HG03342 (cell line): ENCODE data around the gene GPN2.
A peak's percentile ranks its signal among the peaks of the same experiment; 100 is the strongest.
"Not testable (repeated sequence)": the region's sequence is repeated elsewhere in the genome, so short reads cannot be mapped to it uniquely, and the experiment has no call there.

Experiments used
- ATAC-seq: cut with Tn5 transposase; IDR thresholded peaks from one replicate; pipeline ENCODE4 v1.9.1; 2021; ENCODE audit warnings: mild to moderate bottlenecking, moderate library complexity; ENCODE audit not compliant: unreplicated experiment

The GPN2 gene

GRCh38 chr1:26858891-26859640 is 31.0 kb downstream of the GPN2 start:
- ATAC-seq: no peak

GRCh38 chr1:26858160-26858559 is 31.9 kb downstream of the GPN2 start:
- ATAC-seq: no peak

DNA sequence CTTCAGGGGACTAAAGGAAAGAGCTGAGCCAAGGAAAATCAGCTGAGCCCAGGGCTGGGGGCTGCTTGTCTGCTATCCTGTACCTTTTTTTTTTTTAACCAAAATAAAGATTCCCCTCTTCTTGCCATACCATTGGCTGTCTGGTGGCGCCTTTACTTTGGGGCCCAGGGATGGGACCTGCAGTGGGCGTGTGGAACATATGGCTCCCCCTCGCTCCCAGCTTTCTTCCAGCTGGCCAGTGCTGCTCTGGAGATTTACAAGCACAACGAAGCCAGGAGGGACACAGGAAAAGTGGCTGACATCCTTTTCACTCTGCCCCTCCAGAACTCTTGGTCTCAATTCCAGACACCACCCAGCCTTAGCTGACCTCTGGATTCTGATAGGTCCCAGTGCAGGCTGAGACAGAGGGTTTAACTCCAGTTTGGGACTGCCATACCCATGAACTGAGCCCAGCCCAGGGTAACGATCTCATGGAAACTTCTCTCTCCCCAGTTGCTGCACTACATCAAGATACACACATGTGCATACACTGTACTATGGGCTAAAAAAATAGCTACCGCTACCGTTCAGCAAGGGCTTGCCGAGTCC is 32.5 kb downstream of the GPN2 start:
- no peak for ATAC-seq

- ATAC-seq: no peak
These were observed 33.2 kb downstream of the GPN2 start for GRCh38 chr1:26856604-26857469.

GRCh38 chr1:26856181-26856580 is 33.9 kb downstream of the GPN2 start:
- ATAC-seq: no peak

DNA sequence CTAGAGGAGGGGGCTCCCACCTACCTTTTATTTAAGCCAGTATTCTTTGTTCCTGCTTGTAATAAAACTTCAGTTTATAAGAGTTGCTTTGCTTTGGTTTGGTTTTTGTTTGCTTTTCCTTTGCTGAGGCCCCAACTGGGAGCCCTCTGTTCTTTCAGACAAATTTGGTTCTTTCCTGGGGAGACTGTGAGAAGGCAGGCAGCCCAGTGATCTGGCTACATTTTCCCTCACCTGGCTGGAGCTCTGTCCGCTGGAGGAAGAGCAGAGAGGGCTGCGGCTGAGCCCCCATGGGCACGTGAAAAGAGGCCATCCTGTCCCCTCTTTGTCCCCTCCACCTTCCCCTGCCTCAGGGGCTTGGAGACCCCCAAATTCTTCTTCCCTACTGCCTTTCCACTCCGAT is 34.4 kb downstream of the GPN2 start:
- ATAC-seq: no peak

DNA sequence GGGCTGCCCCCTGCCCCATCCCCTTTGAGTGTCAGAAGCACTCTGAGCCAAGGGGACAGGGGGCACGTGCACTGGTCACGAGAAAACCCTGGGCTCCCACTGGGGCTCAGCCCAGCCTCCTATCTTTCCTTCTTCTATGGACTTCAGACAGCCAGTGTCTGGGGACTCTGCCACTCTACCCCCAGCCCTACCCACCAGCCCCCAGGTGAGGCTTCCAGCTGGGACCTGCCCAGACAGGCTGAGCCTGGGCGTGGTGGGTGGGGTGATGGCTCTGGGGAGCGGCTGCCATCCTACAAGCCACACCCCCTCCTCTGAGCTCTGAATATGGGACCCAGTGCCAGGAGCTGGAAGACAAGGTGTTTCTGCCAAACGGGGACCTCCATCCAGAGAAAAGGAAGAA is 35.2 kb downstream of the GPN2 start:
- no peak for ATAC-seq

DNA sequence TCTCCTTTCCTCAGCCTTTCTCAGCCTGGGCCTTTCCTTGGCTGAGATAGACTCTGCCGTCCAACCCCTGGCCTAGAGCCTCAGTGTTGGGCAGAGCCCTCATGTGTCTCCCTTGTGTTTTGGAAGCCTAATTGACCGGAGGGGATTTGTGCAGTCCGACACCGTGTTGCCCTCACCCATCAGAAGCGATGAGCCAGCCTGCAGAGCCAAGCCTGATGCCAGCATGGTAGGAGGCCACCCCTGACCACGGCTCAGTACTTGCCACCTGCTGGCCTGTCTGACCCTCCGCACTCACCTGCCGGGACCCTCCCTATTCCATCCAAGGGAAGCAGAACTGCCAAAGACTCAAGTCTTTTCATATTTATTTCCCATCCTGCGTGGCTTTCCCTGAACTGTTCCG is 36.5 kb downstream of the GPN2 start:
- no peak for ATAC-seq

- peak; percentile 47 for ATAC-seq
These were observed 36.9 kb downstream of the GPN2 start for GRCh38 chr1:26853156-26853555.

DNA sequence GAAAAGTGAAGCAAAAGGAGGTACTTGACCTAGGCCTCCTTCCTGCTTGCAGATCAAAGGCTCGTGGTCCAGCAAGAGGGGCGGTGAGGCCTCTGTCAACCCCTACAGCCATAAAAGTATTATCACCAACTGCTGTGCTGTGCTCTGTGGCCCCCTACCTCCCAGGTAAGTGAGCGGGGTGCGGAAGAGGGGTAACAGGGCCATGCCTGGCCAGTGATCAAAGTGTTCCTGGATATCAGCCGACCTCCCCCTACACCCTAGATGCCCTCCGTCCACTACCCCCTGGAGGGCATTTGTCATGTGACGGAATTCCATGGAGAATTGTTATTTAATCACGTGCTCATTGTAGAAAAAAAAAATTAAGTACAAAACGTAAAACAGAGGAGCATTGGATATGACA is 37.4 kb downstream of the GPN2 start:
- no peak for ATAC-seq

- ATAC-seq: no peak
These were observed 38.9 kb downstream of the GPN2 start for GRCh38 chr1:26851106-26851684.

GRCh38 chr1:26848941-26849774 is 40.9 kb downstream of the GPN2 start:
- no peak for ATAC-seq

DNA sequence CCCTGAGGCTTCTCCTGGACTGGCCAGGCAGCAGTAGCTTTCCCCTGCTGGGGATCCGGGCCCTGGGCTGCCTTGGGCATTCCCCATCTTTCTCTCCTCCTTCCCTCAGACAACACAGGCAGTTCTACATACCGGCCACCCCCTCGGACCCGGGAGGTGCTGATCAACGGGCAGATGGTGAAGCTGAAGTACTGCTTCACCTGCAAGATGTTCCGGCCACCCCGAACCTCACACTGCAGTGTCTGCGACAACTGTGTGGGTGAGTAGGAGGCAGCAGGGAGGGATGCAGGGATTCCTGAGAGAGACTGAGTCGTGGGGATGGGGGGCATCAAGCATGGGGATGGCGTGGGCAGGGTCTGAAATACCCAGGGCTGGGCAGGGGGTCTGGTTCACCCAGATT is 41.6 kb downstream of the GPN2 start:
- ATAC-seq: no peak

GRCh38 chr1:26847826-26848225 is 42.3 kb downstream of the GPN2 start:
- not testable (repeated sequence) for ATAC-seq

GRCh38 chr1:26844424-26845196 is 45.5 kb downstream of the GPN2 start:
- no peak for ATAC-seq

- ATAC-seq: no peak
These were observed 50.3 kb downstream of the GPN2 start for GRCh38 chr1:26839779-26840178.

DNA sequence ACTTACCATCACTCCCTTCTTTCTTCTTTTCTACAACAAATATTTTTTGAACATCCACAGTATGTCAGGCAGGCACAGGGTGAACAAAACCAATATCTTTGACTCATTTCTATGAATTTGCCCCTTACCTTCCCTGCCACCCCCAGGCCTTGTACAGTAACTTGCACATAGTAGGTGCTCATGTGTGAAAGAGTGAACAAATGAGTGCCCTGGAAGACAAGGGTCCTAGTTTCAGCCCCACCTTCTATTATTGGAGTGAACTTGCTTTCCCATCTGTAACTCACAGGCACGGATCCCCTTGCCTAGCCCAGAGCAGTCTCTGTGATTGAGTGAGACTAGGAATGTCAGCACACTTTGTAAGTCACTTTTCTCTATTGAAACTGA is 50.8 kb downstream of the GPN2 start:
- ATAC-seq: peak; percentile 17

DNA sequence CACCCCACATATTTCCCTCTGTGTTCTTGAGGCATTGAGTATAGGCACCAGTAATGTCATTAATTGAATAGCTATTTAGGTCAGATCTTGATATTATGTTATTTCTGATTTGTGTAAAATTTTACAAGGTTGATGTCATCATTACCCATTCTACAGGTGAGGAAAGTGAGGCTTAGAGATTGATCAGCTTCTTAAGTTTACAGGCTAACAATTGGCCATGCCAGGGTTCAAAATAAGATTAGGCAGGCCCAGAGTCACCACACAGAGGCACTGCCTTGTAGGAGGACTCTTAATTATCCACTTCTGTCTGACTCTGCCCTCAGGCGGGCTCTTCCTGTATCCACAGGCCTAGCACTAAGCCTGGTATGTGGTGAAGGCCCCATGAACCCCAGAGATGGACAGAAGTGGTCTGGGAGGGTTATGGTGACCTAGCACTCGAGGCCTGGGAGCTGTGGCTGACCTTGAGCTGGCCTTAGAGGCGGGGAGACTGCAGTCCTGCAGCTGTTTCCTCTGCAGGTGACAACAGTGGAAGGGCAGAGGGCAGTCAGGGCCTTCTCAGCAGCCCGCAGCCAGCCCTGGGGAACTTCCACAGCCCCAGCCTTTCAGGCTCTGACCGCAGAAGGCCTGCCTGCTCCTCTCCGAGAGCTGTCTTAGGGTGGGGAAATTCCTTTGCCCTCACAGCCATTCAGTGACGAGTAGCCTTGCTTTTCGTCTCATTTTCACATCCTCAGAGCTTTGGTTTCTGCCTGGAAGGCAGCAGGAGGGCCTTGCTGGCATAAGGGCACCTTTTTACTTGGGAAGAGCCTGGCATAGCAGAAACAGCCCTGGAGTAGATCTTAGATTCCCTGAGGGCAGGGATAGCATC is 51.4 kb downstream of the GPN2 start:
- ATAC-seq: peak; percentile 79

- not testable (repeated sequence) for ATAC-seq
These were observed 52.4 kb downstream of the GPN2 start for GRCh38 chr1:26837665-26838064.
